Erythroblast (primary cell): ENCODE results near the gene MAST2.

Experiments
- GATA1 ChIP-seq: IDR thresholded peaks from 2 replicates; pipeline ENCODE4 v1.6.1; 2011; ENCODE audit warnings: low read depth, mild to moderate bottlenecking, control low read depth, low read length, moderate library complexity
- POLR2A ChIP-seq: IDR thresholded peaks from 2 replicates; pipeline ENCODE4 v1.6.1; 2011; ENCODE audit warnings: mild to moderate bottlenecking, low read length

- TF ChIP-seq POLR2A: no peak
- no peak for TF ChIP-seq GATA1
These were observed 39.4 kb downstream of the MAST2 start for GRCh38 chr1:45842786-45843185.
